Brain pericyte (primary cell): ENCODE results near the gene PRR14L.
"Not testable (repeated sequence)": the region's sequence is repeated elsewhere in the genome, so short reads cannot be mapped to it uniquely, and the experiment has no call there.

Source experiments
- DNase-seq: peaks from one replicate; pipeline ENCODE4 v3.0.0-alpha.2; 2012; ENCODE audit warnings: low read depth, low spot score

Gene PRR14L

DNA sequence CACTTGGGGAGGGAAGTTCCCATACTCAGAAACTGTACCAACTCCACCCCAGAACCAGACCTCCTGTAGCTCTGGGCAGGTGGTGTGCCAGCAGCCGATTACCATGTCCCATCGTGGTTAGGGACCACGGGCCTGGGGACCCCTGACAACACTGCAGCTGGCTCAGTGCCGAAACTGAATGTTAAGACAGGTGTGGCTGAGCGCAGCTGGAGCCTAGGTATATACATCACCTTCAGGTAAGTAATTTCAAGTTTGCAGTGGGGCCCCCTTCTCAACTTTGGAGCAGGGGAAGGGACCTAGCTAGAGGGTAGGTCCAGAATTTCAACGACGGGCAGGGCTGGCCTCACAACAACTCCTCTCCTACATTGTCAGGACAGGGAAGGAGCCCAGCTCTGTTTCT lies 67.2 kb downstream of the PRR14L start:
- no peak for DNase-seq

DNA sequence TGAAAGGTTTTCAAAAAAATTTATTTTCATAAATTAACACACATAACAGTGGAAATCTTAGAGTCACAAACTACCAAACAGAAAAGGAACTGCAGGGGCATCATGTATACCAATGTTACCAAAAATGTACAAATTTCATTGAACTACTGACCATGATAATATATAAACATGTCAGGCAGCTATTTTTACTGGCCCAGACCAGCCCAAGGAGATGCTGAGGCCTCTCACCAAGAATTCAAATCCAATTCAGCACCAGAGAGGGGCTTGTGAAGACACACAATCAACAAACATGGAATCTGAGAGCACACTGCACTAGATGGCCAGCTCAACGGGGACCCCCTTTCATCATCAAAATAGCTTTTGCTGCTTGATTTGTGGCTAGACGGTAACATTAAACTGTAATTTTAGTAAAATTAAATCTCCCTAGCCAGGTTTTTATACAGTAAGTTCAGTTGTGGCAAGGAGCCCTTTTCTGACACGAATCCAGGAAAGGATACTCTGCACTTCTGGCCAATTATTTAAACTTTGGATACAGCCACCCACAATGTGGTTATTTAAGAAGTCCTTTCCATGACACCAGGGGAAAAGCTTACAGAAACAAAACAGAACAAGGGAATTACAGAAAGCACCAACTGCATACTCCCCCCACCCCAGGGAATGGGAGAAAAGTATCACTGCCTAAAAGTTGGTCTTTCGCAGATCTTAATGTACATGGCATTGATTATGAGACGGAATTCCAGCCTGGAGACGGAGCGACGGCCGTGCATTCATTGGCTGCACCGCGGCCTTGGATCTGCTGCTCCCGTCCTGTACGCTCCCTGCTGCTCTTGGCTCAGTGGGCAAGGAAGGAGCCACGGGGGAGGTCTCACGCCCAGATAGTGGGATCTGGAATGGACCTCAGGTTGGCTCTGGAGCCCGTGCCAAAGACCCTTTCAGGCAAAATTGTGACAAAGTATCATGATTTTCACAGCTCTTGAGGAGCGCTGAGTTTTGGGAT lies 68.3 kb downstream of the PRR14L start:
- no peak for DNase-seq

DNA sequence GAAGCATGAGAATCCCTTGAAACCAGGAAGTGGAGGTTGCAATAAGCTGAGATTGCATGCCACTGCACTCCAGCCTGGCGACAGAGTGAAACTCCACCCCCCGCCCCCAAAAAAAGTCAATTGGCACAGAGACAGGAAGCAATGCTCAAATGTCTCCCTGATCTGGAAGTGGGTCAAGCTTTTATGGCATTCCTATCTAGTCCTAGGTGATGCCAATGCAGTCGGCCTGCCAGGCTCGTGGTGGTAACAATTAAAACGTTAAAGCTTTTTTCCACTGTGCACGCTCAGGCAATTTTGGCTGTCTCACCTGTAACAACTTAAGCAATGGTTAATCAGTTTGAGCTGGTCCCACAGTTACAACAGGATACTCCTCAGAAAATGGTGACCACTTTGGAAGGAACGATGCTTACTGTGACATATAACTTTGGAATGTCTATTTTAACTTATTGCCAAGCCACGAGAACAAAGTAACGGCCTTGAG lies 69.0 kb downstream of the PRR14L start:
- DNase-seq: no peak

DNA sequence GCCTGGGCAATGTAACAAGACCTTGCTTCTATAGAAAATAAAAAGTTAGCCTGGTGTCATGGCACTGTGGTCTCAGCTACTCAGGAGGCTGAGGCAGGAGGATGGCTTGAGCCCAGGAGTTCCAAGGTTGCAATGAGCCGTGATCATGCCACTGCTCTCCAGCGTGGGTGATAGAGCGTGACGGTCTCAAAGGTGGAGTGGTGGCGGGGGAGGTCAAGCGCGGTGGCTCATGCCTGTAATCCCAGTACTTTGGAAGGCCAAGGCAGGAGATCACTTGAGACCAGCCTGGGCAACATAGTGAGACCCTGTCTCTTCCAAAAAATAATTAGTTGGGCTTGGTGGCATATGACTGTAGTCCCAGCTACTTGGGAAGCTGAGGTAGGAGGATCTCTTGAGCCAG lies 71.2 kb downstream of the PRR14L start:
- DNase-seq: no peak

DNA sequence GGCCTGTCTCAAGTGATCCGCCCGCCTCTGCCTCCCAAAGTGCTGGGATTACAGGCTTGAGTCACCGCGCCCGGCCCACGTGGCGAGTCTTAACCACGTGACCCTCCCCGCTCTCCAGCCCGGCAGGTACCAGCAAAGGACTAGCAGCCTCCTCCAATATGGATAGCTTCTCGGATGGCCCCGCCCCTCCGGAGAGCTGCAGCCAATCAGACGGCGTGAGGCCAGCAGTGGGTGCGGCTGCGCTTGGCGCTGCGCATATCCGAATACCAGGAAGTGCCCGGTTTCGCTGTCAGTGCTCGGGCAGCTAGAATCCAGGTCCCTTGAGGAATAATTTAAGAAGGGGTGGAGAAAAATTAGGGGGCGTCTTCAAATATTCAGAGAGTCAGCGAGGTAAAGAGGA lies 73.2 kb downstream of the PRR14L start:
- DNase-seq: peak; percentile 69

DNA sequence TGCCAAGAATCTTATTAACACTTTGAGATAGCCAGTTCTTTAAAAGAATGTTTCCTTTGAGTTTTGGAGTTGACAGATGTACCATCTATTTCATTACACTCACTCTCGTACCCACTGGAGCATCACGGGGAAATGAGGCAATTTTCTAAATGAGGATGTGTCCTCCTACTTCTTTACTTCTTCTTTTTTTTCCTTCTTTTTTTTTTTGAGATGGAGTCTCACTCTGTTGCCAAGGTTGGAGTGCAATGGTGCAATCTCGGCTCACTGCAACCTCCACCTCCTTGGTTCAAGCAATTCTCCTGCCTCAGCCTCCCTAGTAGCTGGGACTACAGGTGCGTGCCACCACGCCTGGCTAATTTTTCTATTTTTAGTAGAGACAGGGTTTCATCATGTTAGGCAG lies 75.7 kb downstream of the PRR14L start:
- DNase-seq: not testable (repeated sequence)

DNA sequence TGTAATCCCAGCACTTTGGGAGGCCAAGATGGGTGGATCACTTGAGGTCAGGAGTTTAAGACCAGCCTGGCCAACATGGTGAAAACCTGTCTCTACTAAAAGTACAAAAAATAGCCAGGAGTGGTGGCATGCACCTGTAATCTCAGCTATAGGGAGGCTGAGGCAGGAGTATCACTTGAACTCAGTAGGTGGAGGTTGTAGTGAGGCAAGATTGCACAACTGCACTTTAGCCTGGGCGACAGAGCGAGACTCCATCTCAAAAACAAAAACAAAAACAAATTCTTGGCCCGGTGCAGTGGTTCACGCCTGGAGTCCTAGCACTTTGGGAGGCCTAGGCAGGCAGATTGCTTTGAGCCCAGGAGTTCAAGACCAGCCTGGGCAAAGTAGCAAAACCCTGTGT lies 81.1 kb downstream of the PRR14L start:
- not testable (repeated sequence) for DNase-seq

DNA sequence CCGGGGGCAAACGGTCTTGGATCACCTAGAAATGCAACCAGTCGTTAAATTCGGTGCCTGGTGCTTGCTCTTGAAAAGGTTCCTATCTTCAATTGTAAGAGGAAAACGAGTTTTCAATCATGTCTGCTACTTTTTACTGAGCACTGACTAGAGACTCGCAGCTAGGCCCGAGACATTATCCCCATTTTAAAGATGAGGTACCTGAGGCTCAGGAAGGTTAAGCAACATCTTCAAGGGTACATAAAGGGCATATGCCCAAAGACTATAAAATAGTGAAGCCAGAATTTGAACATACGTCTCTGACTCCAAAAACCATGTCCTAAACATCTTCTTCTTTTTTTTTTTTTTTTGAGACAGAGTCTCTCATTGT lies 87.3 kb downstream of the PRR14L start:
- DNase-seq: no peak

DNA sequence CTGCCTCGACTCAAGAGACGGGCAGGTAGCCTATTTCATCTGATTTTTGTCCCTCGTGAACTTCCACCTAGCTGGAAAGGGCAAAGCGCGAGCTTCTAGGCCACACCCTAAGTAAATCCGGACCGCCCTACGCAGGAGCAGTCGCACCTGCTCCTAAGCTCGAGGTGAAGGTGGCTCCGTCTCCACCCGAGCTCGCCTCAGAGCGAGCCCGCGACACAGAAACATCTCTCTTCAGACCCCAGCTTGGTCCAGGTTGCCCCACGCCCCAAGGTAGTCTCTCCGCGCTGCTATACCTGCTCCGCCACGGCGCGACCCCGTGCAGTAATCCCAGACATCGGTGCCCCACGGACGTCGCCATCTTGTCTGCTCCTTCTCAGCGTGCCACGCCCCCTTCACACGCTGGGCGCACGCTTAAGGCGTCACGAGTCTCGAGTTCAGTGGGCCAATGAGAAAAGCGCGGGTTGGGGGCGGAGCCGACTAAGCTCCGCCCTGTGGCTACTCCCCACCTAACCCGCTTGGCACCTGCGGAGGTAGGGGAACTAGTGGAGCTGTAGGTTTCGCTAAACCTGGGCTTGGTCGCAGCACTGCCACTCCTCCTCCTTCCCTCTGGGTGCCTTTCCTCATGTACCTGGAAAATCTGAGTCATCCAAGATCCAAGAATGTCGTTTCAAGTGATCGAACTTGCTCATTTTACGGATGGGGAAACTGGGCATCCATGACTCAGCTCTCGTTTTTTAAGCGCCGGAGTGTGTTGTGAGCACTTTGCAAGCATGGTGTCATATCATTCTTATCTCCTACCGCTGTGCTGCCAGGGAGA lies 87.9 kb downstream of the PRR14L start, which contains the start of gene PISD:
TSS of gene PISD (minus strand) at position 365 of the 817 bp plus-strand sequence. CDS start at position 358, 7 bp downstream.
- DNase-seq: peak; percentile 76

DNA sequence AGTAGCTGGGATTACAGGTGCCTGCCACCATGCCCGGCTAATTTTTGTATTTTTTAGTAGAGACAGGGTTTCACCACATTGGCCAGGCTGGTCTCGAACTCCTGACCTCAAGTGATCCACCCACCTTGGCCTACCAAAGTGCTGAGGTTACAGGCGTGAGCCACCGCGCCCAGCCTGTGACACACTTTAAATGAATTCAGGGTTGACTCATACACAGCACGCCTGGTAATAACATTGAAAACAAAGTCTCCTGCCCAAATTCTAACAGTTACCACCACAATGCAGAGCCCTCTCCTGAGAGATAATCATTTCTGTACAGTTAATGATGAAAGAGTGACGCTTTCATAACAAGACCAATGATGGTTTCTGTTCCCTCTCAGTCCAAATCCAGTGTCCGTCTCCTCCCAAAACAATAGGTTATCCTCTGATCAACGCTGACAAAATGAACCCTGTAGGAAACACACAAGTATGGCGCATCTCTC lies 89.0 kb downstream of the PRR14L start:
- not testable (repeated sequence) for DNase-seq

DNA sequence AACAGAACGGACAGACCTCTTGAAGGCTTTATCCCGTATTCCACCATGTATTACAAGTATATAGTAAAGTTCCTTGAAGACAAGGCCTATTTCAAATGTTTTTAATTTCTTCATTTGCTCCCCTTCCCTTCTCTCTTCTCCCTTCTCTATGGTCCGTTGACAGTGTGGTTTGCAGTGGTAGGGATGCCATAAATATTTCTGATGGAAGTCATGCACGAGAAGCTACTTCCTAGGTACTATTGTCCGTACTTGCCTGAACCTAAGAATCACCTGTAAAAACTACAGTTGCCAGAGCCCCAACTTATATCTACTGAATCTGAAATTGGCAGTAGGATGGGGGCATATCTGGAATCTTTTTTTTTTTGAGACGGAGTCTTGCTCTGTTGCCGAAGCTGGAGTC lies 90.7 kb downstream of the PRR14L start:
- DNase-seq: no peak

DNA sequence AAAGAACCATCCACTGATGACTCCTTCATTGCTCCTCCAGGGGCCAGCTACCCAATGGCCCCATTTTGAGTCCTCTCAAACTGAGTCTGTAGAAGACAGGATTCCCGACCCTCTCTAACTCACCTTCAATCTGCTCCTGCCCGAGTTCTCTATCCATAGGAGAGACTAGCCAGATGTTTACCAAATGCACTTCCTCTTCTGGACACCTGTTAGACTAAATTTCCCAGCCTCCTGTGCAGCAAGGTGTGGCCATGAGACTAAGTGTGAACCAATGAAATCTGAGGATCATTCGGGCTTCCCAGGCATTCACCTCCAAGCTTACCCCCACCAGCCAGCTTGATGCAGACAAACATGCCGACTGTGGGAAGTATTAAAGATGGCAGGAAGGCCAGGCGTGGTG lies 95.5 kb downstream of the PRR14L start:
- no peak for DNase-seq

DNA sequence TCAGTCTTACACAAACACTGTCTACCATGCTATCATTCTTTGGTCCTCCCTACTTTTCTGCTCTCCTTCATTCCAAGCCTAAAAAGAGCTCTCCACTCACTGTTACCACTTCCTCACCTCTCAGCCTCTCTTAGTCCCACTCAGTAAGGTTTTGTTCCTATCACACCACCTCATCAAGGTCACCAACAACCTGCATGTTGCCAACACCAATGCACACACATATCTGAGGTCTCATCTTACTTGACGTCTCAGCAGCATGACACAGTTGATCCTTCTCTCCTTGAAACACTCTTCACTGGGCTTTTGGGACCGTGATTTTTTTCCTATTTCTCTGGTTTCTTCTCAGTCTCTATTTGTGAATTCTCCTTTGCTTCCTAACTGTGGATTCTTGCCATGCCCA lies 96.0 kb downstream of the PRR14L start:
- DNase-seq: no peak

DNA sequence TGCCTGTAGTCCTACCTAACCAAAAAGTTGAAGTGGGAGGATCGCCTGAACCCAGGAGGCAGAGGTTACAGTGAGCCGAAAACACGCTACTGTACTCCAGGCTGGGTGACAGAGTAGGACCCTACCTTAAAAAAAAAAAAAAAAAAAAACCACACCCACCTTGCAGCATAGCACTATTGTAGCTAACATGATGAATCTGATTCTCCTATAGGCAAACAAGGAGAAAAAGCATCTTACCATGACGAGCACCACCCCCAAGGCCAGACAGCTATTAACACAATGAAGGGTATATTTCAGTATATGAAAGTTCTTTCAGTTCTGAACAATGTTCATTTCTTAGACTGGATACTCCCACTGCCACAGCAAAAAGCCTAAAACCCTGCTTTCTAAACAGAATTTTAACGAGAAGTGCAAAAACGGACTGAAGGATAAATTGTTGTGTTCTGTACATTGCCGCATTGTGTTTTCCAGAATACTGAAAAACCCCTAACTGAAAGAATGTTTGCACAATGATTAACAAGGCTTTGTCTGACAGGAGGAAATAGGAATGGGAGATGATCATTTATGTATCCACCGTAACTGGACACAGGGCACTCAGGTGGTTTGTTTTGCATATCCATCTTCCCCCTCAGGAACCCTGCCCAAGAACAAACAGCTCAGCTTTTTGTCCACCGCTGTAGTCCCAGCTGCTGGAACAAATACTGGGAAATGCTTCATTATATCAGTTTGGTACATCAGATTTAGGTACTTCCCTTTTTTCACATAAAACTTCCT lies 96.8 kb downstream of the PRR14L start:
- DNase-seq: no peak

DNA sequence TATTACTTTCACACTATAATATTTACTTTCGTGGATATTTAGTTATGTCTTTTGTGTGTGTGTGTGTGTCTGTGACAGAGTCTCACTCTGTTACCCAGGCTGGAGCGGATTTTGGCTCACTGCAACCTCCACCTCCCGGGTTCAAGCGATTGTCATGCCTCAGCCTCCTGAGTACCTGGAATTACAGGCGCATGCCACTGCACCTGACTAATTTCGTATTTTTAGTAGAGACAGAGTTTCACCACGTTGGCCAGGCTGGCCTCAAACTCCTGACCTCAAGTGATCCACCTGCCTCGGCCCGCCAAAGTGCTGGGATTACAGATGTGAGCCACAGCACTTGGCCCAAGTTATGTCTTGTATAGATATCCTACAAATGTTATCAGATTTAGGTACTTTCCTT lies 97.8 kb downstream of the PRR14L start:
- DNase-seq: no peak

DNA sequence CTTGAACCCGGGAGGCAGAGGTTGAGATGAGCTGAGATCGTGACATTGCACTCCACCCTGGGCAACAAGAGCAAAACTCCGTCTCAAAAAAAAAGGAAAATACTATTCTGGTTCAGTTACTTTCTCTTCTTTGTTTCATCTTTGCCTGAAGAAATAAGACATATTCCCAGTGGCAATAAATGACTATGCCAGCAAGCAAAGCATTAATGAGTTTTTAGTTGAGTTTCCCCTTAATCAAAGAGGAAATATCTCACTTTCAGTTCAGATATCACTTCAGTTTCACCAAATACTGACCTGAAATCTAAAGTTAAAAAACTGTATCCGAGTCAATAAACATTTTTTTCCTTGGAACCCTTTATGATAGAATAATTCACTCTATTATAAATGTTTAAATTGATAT lies 98.3 kb downstream of the PRR14L start:
- no peak for DNase-seq

DNA sequence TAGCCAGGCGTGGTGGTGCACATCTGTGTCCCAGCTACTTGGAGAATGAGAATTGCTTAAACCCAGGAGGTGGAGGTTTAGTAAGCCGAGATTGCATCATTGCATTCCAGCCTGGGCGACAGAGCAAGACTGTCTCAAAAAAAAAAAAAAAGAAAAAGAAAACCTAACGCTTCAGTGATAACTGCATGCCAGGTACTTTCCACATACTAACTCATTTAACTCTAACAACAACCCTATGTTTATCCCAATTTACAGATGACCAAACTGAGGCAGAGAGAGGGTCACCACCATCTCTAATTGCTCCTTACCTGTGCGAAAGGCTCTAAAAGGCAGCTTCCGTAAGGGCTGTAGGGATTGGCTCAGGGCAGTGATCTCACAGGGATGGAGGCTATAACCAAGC lies 99.5 kb downstream of the PRR14L start:
- DNase-seq: no peak

DNA sequence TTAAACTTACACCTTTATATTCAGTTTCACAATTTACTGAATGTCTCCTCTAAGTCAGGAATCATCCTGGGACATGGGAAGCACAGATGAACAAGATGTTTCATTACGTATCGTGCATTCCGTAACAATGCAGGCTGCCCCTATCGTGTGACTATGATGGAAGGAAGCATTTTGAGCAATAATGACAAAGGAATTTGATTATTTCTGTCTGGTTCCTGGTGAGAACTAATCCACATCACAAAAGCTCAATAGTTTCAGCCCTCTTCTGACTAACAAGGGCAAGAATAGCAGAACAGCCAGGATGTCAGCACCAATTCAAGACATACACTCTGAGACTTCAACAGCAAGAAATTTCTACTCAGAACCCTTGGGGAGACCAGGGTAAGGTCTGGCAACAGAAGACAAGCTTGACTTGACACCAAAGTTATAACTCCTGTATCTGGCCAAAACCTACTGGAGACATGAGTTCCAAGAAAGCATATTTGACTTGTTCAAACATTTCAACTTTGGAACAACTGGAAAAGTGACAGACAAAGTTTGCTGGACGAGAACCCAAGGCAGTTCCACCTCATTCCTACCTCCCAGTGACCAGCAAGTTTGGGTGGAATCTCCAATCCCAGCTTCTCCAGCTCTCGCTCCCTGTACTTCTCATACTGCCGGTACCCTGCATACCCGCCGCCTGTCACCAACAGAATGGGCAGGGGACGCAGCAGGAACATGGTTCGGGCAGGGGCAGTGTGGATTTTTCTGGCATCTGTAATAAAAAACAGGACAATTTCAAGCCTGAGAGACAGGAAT lies 102.2 kb downstream of the PRR14L start:
- no peak for DNase-seq

DNA sequence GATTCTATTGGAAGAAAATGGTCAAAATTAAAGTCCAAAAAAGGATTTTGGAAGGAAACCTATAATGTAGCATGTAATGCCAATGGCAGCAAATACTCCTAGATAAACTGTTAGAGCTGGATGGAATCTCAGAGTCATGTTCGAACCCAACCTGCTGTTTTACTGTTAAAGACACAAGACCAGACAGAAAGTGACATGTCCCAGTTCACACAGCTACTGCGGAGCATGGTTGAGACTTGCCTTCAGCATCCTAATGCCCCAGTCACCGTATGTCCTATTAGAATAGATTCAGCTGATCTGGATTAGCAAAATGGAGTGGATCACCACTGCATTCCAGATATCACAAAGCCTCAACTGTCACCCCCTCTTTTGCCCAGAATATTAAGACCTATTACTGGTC lies 102.9 kb downstream of the PRR14L start:
- no peak for DNase-seq

DNA sequence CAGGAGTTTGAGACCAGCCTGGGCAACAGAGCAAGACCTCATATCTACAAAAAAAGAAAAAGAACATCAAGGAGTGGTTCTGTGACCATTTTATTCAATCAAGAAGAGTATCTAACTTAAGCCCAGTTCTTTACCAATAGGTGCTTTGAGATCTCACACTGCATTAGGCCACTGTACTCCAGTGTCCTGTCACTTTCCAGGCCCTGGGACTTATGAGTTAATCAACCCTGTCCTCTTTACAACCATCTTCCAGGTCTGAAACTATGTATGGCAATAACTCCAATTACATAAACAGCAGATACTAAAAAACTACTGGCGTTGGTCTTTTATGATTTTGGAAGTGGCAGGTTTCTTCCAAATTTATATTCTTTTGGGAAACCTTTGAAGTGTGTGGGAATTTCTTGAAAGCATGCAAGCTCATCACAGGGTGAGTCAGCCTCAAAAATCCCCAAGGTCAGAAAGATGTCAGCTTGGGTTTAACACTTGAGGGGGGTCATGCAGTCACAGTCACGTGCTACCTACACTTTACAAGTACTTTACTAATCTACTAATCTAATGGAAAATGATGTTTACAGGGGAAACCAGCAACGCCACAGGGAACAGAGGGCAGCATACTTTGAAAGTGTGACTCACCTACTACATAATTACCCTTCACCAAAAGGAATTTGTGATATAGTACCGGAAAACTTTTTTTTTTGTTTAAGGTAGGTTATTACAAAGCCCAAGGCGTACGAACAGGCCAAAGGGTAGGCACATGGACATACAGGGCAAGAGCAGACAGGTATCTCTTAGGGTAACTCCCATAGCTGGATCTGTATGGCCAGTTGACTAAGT lies 103.5 kb downstream of the PRR14L start:
- DNase-seq: peak; percentile 57
